Lung microvascular endothelial cell (primary cell): ENCODE results near the gene MAMLD1. TPM values are rescaled to one million over a fixed set of nuclear protein-coding genes. Genes with fewer than 3 reads are reported as not detected.

ENCODE experiments used
- DNase-seq, 2 donors: peaks; one replicate each; pipeline versions ENCODE4 v3.0.0 to v3.0.0-alpha.2; 2010; ENCODE audit warnings: low read depth in 2 of 2
- total RNA-seq: library from RNA; depleted of rRNA; stranded (reverse); fragments of >200 nt; gene quantifications from 2 replicates; pipeline ENCODE4 v1.2.1, GENCODE V29; 2014

The MAMLD1 gene
- total RNA-seq, 1 donor from 2014 or later, result 0.79 TPM

DNA sequence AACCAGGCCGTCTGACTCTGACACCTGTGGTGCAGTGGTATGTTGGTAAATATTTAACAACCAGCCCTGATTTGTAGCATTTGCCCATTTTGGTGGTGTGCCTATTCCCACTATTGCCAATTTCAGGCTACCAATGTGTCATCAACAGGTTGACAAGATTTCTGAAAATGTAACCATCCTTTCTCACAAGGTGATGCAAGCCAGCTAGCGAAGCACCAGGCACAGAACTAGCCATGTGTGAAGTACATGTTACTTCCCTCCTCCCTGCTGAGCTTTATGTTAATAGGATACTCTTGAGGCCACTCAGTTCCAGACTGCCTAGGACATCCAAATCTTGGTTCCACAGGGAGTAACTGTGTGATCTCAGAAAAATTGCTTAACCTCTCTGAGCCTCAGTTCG is 7.2 kb upstream of the MAMLD1 start:
- no peak for DNase-seq

DNA sequence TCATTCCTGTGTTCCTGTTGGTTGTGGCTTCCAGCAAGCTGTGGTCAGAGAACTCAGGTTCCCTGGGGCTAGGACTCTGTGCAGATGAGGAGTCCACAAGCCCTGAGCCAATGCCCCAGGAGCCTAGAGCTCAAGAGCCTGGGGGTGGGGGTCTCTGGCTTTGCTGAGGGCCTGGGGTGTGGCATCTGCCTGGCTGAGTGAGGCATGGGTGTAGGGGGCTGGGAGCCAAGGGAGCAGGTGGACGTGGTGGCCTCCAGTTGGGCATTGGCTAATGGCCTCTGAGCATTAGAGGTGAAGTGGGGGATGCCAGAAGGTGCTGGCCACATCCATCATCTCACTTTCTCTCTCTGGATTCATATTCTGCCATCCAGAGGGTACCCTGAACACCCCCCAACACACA is 5.3 kb upstream of the MAMLD1 start:
- no peak for DNase-seq

DNA sequence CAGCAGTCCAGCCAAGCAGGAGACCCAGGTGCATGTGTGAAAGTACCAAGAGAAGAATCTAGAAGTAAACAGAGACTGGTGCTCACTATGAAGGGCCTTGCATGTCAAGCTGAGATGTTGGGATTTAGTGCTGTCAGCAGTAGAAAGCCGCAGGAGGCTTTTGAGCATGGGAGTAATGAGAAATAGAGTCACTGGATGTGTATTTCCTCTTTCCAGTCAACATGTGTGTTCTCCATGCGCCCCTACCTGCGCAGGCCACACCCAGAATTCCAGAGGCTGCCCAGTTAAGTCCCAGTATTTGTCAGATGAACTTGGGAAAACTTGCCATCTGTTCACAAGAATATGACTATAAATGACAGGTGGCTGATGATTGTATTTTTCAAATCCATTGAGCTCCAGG is 4.5 kb upstream of the MAMLD1 start:
- no peak for DNase-seq

DNA sequence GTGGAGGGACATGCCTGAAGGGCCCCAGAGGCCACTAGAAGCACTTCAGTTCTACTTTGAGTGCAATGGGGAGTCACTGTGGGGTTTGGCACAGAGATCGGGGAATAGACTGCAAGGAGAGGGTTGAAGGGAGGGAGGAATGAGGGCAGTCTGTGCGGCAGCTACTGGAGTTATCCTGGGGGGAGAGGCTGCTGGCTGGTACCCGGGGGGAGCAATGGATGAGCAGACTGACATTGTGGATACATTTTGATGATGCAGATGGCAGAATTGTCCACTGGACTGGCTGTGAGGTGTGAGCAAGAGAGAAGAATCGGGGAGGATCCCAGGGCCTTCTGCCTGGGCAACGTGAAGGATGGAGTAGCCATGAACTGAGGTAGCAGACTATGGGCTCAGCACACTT is 2.8 kb upstream of the MAMLD1 start:
- no peak for DNase-seq

DNA sequence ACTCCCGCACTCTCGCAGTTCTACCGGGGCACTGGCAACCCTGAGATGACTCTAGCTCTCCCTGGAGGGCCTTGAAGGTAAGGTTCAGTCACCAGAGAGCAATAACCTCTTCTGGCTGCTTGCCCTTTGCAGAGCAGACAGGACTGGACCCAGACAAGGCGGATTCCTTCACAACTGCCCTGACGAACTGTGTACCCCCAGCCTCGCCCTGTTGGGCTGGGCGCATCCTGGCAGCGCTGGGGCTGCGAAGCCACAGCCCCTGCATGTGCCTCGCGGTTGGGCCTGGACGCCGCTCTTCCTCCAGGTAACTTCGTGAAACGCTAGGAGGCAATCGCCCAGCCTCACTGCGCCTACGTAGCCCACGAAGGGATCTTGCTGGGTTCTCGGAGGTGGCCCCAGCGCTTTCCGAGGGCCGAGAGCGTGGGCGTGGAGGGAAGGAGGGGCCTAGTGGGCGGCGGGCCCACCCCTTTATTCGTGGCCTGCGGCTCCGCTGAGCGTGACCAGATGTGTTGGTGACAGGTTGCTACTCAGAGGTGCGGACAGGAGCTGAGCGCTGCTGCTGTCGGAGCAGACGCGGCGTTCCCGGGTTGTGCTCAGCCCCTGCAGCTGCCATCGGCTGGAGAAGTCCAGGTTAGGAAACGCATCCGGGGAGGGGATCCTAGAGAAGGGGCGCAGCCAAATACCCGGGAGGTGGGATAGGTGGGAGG is 1.9 kb upstream of the MAMLD1 start:
- peak in 1 of 2 donors; percentile 6 for DNase-seq

DNA sequence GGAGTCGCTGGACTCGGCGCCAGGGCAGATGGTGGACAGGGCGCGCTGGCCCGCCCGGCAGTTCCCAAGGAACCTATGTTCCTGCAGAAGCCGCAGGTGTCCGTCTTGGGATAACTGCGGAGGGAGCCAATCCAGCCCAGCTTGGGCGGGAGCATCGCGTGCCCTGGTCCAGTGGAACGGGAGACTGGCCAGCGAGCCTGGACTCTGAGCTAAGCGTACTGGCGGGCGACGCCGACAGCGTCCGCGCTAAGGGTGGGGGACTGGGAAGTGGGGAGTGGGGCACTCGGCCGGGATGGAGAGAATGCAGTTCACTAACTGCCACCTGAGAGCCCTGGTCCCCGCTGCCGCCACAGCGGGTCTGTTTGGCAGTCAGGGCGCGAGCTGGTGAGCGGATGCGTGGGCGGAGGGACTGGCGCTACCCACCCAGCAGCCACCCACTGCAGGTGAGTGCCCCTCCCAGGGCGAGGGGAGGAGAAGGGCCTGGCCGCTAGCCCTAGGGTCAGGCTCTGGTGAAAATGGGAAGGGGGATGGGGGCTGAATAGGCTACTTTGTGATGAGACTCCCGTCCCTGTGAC is 1.3 kb upstream of the MAMLD1 start:
- peak; percentile 5 to 14 for DNase-seq

DNA sequence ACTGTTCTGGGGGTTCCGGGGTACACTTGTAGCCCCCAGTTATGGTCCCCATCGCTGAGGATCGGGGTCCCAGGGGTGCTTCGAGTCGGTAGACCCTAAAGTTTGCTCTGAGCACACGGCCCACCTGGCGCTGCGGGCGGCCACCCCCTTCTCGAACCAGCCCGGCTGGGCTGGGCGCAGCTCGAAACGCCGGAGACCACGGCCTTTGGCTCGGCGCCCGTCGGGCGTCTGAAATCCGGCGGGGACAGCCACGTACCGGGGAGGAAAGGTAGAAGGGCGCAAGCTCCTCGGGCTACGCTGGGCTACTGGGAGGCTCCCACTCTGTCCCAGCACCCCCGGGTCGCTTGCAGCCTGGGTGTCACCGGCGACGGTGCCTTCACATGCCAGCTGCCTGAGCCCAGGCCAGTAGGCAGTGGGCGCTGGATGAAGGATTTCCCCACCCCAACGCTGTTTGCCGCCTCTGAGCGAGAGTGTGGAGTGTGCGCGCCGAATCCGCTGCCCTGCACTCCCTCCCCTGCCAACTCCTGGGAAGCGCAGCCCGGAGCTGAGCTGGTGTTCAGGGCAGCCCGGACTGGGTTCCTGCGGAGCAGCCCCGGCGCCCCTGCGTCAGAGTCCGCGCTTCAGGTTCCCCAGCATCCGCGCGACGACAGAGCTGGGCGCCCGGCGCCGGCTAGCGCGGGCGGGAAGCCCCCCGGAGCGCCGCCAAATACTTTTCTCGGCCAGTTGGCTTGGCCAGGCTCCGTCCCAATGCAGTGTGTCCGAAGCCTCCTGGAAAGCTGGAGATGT is 637 bp downstream of the MAMLD1 start:
- peak; percentile 52 to 61 for DNase-seq

DNA sequence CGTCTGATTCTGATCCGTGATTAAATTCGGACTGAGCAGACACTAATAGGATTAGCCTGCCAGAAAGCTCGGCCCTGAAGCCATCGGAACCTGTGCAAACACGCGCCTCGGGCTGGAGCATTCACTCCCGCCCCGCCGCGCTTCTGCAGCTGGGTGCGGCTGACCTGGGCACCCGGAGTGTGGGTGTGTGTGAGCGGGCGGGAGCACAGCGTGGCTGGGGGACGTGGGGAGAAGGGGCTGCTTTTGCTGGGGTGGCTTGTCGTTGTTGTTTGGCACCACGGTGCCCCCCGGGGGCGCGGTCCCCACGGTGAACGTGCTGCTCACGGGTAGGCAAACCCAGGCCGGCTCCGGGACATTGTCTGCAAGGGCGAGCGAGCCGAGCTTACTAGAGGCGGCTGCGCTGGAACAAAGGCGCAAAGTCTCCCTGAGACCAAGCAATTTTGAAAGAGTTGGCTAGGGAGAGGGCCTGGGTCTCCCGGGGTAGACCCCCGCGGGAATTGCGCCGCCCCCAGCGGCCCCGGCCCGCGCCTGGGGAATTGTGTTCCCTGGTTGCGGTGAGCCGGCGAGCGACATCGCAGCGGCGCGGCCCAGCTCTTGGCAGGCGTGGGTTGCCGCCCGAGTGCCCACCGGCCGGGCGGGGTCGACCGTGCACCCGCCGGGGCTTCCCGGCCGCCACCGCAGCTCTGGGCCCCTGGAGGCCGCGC is 1.4 kb downstream of the MAMLD1 start:
- peak; percentile 22 to 31 for DNase-seq

DNA sequence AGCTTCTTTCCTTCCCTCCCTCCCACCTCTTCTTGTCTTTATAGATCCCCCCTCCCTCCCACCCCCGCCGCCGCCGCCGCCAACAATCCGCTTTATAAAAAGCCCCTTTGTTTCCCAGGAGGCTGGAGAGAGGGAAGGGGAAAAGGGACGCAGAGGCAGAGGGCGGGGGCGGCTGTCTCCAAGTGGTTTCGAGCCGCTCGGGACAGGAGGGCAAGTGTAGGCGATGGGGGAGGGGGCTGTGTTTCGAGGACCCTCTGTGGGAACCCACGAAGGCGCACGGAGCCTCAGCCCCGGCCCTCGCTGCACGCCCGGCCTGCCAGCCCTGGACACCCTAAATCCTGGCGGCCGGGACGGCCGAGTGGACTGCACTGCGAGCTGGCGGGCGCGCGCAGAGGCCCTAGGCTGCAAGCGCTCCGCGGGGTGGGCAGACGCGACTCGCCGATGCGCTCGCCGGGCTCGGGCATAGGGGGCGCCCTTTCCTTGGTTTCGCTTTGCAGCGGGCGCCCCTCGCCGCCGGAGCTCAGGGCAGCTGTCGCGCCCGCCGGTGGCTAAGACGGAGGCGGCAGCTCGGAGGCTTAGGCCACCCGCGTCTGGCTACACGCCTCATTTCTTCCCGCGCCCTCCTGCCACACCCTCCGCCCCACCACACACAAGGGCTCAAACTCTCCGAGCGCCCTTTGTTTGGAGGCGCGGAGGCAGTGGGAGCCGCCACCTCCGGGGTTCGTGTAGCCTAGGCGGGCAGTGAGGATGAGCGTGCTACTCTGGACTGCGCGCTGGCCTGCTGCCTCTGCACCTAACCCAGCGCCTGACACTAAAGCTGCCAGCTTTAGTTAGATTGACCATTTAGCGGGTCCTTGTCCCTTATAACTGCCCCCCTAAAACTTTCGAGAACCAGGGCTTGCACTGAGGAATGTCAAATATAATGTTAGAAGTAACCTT is 2.2 kb downstream of the MAMLD1 start:
- DNase-seq, result peak; percentile 73 to 81

DNA sequence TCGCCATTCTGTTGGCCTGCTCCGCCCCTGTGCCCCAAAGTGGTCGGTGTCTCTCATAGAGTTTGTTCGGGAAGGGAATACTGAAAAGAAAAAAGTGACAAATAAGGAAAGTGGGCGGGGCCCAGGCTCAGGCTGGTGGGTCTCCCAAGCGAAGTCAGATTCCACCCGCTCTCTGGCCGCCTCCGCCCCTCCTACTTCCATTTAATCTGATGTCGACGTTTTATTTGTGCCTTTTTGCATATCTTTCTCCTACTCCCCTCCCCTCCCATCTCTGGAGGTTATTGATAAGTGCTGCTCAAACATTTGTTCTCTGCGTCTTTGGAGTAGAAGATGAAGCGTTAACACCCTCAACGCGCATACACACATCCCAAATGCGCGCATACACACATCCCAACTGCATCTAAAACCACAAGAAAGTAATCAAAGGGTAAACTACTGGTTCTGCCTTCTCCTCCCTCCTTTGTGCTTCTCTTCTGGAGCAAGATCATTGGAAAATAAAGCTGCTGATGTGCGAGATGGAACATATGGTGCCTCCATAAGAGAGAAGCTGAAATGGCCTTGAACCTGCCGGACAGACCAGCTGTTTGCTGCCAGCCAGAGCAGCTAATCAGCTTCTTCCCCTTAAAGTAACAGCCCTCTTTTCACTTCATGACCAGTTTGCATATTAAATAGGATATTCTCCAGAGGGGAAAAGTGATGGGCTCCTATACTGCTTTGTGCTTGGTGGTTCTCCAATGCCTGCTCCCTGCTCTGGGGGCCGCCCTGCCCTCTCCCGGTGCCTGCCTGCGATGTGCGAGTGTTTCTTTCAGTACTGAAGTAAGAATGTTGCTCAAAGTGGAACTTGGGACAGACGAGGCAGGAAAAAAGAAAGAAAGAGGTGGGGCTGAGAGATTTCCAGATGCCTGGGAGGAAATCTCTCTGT is 3.1 kb downstream of the MAMLD1 start:
- DNase-seq, result peak; percentile 37 to 44

DNA sequence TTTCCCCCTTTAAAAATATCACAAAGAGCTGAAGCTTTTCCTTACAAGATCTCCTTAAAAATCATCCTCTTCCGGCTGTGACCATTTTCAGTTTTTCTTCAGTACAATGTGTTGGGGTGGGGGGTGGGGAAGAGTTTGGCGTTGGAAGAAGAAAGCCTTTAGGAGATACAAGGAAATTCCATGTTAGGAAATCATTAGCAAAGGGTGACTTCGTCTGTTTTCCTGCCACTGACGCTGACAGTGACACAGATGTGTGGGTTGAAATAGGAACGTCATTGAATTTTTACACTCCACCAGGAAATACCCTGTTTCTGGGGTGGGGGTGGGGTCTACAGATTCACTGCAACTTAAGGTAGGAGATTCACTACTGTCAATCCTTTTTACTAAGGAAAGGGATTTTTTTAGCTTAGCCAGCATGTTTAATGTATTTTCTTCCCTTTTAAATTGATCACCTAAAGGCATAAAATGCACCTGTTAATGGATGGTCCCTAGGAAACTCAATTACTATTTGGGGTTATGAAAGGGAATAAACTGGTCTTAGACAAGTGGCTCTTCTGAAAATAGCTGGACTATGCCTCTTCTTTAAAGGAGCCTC is 3.9 kb downstream of the MAMLD1 start:
- DNase-seq, result peak; percentile 27 to 45

DNA sequence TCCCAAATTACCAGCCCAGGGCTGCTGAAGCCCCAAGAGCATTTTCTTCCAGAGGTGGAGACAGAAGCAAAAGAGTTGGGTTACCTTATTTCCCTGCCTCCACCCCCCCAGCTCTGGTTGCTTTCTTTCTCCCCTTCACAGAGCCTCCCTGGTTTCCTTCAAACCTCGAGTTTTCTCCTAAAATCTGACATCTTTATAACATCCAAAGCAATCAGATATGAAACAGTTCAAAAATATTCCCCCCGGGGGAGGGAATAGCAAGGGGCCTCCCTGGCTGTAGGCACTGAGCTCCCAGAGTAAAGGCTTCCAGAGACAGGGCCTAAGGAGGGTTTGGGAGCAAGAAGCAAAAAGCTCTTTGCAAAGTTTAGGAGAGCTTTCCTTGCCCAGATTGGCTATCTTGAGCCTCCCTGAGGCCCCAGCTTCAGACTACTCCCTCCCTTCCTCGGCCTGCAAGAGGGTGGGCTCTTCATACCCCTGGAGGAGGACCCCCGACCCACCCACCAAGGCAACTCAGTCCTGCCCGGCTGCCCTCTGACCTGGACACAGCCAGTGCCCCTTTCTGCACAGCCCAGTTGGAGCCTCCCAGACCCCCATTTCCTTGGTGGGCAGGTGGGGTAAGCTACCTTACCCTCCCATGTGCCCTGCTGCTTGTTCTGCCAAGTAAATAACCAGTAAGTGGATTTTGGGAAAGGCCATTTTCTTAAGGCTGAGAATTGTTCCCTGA is 7.6 kb downstream of the MAMLD1 start:
- DNase-seq, result no peak

DNA sequence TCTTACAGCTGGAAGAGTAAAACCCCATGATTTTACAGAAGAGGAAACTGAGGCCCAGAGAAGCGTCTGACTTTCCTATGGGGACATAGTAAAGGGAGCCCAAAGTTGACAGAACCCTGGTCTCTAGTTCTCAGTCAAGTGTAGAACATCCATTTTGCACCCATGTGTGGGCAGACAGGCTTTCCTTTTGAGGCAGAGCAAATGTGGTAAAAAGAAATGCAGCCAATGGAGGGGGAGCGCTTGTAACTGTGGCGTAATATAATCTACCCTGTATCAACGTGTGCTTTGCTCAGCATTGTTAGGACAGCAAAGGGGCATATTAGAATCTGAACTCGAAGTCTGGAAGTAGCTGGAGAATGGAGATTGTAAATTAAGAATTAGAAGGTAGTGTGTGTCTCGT is 8.8 kb downstream of the MAMLD1 start:
- DNase-seq, result no peak

DNA sequence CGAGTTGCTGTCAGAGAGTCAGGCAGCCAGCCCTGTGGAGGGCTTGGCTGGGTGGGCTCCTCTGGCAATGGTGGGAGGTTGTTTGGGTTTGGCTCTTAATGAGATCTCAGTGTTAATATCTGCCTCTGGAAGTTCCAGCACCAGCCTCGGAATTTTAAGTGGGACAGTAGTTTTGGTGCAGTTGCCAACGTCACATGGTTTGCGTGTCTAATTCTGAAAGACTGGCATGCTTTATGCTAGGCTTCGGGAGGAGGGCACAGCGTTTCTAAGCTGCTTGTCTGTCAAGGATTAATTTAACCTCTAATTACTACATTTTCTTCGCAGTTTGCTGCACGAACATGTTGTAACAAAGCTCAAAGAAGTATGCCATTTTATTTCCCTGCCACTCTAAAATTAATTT is 9.2 kb downstream of the MAMLD1 start:
- no peak for DNase-seq

DNA sequence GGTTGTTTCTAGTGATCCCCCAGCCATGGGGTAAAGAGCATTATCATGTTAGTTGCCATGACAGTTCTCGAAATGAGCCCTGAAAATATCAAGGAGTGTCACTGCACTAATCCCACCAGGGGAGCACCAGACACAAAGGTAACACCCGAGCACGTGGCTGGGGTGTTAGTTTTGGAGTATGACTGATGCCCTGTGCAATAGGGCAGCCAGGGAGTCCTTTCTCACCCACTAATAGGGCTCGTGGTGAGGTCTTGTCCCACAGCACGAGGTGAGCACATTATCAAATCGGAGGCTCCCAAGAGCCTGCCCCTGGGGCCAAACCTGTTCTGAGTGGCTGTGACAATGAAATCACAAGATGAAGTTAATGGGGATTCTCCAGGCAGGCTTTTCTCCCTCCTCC is 9.6 kb downstream of the MAMLD1 start:
- no peak for DNase-seq

DNA sequence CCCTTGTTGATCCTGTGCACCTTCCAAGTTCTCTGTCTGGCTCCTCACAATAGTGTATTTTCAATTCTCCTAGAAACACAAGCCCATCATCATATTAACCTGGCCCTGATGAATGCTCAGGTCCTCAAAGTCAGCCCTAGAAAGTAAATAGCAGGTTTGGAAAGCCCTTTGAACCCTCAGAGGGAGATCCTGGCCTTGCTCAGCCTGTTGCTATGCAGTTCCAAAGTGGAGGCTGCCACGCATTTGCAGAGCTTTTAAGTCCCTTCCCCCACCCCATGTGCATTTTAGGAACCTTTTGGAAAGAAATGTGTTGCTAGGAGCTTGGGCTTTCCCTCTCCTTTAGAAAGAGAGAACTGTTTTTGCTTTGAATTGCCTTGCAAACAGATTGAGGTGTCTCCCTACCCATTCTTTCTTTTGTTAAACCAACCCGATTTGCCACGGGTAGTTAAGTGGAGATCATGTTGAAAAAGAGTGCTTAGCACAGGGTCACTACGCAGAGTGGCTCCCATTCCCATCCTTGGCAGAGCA is 12.2 kb downstream of the MAMLD1 start:
- no peak for DNase-seq

DNA sequence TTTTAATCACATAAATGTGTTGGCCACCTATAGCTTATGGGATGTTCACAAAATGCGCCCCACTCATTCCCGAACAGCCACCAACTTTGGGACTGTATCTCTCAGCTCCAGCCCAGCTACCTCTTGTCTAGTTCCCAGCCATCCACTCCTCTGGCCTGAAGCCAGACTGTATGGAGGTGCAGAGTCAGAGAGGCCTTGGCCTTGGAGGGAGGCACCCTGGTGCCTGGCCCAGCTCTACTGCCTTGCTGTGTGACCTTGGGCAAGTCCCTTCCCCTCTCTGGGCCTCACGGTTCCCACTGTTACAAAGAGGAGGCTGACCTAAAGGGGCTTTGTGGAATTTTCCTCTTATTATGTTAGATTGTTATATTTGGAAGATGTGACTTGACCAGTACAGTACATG is 13.9 kb downstream of the MAMLD1 start:
- DNase-seq, result no peak

DNA sequence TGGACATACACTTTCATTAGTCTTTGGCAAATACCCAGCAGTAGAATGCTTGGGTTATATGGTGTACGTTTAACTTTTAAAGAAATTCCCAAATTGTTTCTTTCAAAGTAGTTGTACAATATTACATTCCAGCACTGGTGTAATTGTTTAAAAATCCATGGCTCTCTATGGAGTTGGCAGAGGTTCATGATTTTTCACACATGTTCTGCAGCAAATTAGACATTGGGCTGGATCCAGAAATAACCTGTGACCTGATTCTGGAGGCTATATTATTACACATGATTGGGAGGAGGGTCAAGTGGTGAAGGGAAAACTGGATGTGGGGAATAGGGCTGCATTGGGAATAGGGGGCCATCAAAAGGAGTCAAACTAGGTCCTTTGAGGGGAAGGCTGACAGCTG is 41.9 kb downstream of the MAMLD1 start:
- DNase-seq, result peak in 1 of 2 donors; percentile 8

DNA sequence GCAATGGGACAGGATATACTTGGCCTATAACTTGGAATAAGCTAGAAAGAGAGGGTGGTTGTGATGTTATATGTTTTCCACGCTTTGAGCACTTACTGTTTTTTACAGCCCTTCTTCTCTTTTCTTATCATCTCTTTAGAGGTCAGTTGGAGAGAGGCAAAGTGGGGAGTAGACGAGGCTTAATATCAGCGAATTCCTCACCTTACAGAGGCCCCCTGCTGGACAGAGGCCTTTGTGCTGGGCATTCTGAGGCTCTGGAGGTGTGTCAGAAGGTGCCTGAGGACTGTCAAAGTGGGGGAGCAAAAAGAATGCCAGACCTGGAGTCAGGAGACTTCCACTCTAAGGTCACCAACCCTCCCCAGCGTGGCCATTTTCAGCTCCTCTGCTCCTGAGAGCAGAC is 42.5 kb downstream of the MAMLD1 start:
- no peak for DNase-seq
